Measurements from ENCODE around the gene NPTN.

- TF ChIP-seq POLR2A (IDR thresholded peaks at IDR 0.05; ENCODE audit: low read depth, low read length) (no peak), TAF1 (IDR thresholded peaks at IDR 0.05; ENCODE audit: borderline replicate concordance, low read depth, low read length) (no peak)
These were observed 14.8 kb upstream of the NPTN start for GRCh38 chr15:73648014-73648295.
